CD4-positive, alpha-beta T cell (primary cell): ENCODE data around the gene RRP8. TPM values are rescaled to one million over a fixed set of nuclear protein-coding genes. Genes with fewer than 3 reads are reported as not detected.

Experiments used
- ATAC-seq: fragments of 200-7000 bp; cut with Tn5 transposase; one replicate; pipeline ENCODE4 v1.10.0; 2022; ENCODE audit warnings: mild to moderate bottlenecking; ENCODE audit not compliant: poor library complexity
- CTCF ChIA-PET: fragments of 350-600 bp; sonication (Branson Sonifier 250); formaldehyde crosslinking; loops from one replicate; lab custom pipeline; 2021; ENCODE audit warnings: antibody characterized with exemption, inconsistent platforms; lab: Charles Lee
- POLR2A ChIA-PET: fragments of 350-600 bp; sonication (Branson Sonifier 250); formaldehyde crosslinking; loops from one replicate; lab custom pipeline; 2021; ENCODE audit warnings: antibody characterized with exemption, inconsistent platforms; lab: Charles Lee
- DNase-seq, 14 experiments: peaks; one replicate each; pipeline ENCODE4 v3.0.0-alpha.2; 2013 to 2020; ENCODE audit warnings: mixed read lengths in 2 of 14
- H3K27ac ChIP-seq, 2 donors: one replicate each; pipeline versions ENCODE4 v1.5.1 to v1.7.0; 2013; ENCODE audit warnings: low read length in 2 of 2, low read depth in 1 of 2, mild to moderate bottlenecking in 1 of 2
- H3K27me3 ChIP-seq, 2 experiments: 1 replicate in 1 of 2; 2 replicates in 1 of 2; pipeline versions ENCODE4 v1.6.1 to v1.7.0; 2013; ENCODE audit warnings: low read length in 2 of 2, control low read depth in 1 of 2, mild to moderate bottlenecking in 1 of 2, moderate library complexity in 1 of 2; ENCODE audit not compliant: insufficient read depth in 2 of 2, control insufficient read depth in 1 of 2
- H3K36me3 ChIP-seq: one replicate; pipeline ENCODE4 v1.6.1; 2013; ENCODE audit warnings: low read length, control low read depth; ENCODE audit not compliant: insufficient read depth
- H3K4me1 ChIP-seq: one replicate; pipeline ENCODE4 v1.6.1; 2013; ENCODE audit warnings: low read length, control low read depth; ENCODE audit not compliant: insufficient read depth
- H3K4me3 ChIP-seq: one replicate; pipeline ENCODE4 v1.5.1; 2013; ENCODE audit warnings: mild to moderate bottlenecking, low read length, moderate library complexity
- H3K9me3 ChIP-seq, 2 experiments: 1 replicate in 1 of 2; 2 replicates in 1 of 2; pipeline versions ENCODE4 v1.6.1 to v1.7.0; 2013; ENCODE audit warnings: low read length in 2 of 2, mild to moderate bottlenecking in 2 of 2, control low read depth in 1 of 2, moderate library complexity in 1 of 2; ENCODE audit not compliant: control insufficient read depth in 1 of 2, insufficient read depth in 1 of 2
- H3K27ac Mint-ChIP-seq: one replicate; pipeline ENCODE4 v1.8.0; 2020; ENCODE audit warnings: mixed read lengths
- H3K27me3 Mint-ChIP-seq: one replicate; pipeline ENCODE4 v1.8.0; 2021; ENCODE audit warnings: mixed read lengths
- H3K36me3 Mint-ChIP-seq: one replicate; pipeline ENCODE4 v1.8.0; 2021; ENCODE audit warnings: low read depth, mixed read lengths
- H3K4me1 Mint-ChIP-seq: one replicate; pipeline ENCODE4 v1.8.0; 2021; ENCODE audit warnings: low read depth, mixed read lengths
- H3K4me3 Mint-ChIP-seq: one replicate; pipeline ENCODE4 v1.8.0; 2020; ENCODE audit warnings: mild to moderate bottlenecking, mixed read lengths
- H3K9me3 Mint-ChIP-seq: one replicate; pipeline ENCODE4 v1.8.0; 2020; ENCODE audit warnings: mixed read lengths
- intact Hi-C, 2 experiments: fragments of 100-400 bp; cut with DNase I in 1 of 2; cut with micrococcal nuclease in 1 of 2; formaldehyde crosslinking; loops; one replicate each; pipeline versions ENCODE4 v1.15.1 to v1.9.0; 2023 to 2025; cut with DNase I, micrococcal nuclease
- total RNA-seq, 174 experiments: library from RNA in 2 of 174; stranded (reverse) in 2 of 174; gene quantifications; one replicate each; pipeline ENCODE4 v1.2.3 and lab custom pipeline; 2021 to 2026
- TF ChIP-seq, protein P1 (sequence below): fragments of 200-600 bp; IDR thresholded peaks from one replicate; pipeline ENCODE4 v1.8.0; 2022; ENCODE audit warnings: antibody characterized with exemption, mild to moderate bottlenecking

RRP8 gene
- total RNA-seq, 2 experiments from 2014 or later = 25.7 to 27.3 TPM

DNA sequence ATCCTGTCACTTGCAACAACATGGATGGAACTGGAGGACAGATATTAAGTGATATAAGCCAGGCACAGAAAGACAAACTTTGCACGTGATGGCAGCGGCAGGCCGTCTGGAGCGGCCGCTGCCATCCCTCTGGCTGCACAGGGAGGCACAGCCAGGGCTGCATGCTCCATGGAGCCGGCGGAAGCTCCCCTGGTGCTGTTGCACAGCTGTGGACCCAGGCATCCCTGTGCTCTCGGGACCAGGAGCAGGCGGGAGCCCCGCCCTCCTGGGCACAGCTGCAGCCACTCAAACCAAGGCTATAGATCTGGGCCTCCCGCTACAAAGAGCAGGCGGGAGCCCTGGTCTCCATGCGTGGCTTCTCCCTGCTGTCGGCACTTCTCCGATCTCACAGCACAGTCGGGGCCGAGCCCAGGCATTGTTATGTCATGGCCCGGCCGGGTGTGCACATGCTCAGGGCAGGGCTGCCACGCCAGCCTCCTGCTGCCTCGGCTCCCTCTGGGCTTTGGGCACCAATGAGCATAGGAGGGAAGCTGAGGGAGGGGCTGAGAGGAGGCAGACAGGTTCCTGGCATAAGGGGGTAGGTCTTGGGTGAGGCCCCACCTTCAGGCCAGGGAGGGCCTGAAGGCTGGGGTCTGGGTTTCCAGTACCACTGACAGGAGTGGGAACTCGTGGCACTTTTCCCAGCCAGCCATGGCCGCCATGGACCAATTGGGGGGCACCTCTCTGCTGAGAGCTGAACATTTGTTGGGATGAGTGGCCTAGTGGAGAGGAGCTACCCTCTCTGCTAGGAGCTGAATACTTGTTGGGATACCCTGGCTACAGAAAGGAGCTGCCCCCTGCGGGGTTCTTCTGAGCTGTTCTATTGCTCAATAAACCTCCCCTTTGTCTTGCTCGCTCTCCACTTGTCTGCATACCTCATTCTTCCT is 16.7 kb downstream of the RRP8 start:
- Mint-ChIP-seq H3K4me3 (no peak overlapping the region), H3K27ac (no peak overlapping the region), H3K36me3 (peaks cover 68% of the 10 kb centered on the region), H3K27me3 (no peaks in the 10 kb centered on the region), H3K4me1 (no peaks in the 10 kb centered on the region), H3K9me3 (peaks cover 17% of the 10 kb centered on the region)
- Histone ChIP-seq H3K9me3 (peaks cover 0 to 16% of the 10 kb centered on the region in 2 experiments), H3K4me1 (no peaks in the 10 kb centered on the region), H3K4me3 (no peak overlapping the region), H3K27ac (no peak overlapping the region), H3K36me3 (peaks cover 11% of the 10 kb centered on the region), H3K27me3 (no peaks in the 10 kb centered on the region)
- ChIA-PET POLR2A (no interaction called here), CTCF (no interaction called here)
- ATAC-seq = no peak
- TF ChIP-seq, protein P1, sequence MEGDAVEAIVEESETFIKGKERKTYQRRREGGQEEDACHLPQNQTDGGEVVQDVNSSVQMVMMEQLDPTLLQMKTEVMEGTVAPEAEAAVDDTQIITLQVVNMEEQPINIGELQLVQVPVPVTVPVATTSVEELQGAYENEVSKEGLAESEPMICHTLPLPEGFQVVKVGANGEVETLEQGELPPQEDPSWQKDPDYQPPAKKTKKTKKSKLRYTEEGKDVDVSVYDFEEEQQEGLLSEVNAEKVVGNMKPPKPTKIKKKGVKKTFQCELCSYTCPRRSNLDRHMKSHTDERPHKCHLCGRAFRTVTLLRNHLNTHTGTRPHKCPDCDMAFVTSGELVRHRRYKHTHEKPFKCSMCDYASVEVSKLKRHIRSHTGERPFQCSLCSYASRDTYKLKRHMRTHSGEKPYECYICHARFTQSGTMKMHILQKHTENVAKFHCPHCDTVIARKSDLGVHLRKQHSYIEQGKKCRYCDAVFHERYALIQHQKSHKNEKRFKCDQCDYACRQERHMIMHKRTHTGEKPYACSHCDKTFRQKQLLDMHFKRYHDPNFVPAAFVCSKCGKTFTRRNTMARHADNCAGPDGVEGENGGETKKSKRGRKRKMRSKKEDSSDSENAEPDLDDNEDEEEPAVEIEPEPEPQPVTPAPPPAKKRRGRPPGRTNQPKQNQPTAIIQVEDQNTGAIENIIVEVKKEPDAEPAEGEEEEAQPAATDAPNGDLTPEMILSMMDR = no peak
- intact Hi-C loops = no loop called here
- DNase-seq = no peak

DNA sequence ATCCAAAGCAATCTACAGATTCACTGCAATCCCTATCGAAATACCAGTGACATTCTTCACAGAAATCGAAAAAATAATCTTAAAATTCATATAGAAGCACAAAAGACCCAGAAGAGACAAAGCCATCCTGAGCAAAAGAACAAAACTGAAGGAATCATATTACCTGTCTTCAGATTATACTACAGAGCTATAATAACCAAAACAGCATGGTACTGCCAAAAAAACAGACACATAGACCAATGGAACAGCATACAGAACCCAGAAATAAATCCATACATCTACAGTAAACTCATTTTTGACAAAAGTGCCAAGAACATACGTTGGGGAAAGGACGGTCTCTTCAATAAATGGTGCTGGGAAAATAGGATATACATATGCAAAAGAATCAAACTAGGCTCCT is 18.9 kb downstream of the RRP8 start:
- Mint-ChIP-seq H3K4me3 (no peak overlapping the region), H3K36me3 (peaks cover 66% of the 10 kb centered on the region), H3K4me1 (no peaks in the 10 kb centered on the region), H3K27ac (no peak overlapping the region), H3K27me3 (no peaks in the 10 kb centered on the region), H3K9me3 (peaks cover 17% of the 10 kb centered on the region)
- Histone ChIP-seq H3K4me3 (no peak overlapping the region), H3K9me3 (peaks cover 0 to 16% of the 10 kb centered on the region in 2 experiments), H3K27me3 (no peaks in the 10 kb centered on the region), H3K27ac (no peak overlapping the region), H3K4me1 (no peaks in the 10 kb centered on the region), H3K36me3 (peaks cover 15% of the 10 kb centered on the region)
- POLR2A ChIA-PET = interaction anchor here (0.6 kb wide), 1 partner anchor 1976 kb away, joined by 3 read pairs; the partner anchor contains the start of gene TRIM68
- intact Hi-C loops = no loop called here
- CTCF ChIA-PET = no interaction called here
- TF ChIP-seq, protein P1 = no peak
- ATAC-seq (no peak), DNase-seq (no peak)

DNA sequence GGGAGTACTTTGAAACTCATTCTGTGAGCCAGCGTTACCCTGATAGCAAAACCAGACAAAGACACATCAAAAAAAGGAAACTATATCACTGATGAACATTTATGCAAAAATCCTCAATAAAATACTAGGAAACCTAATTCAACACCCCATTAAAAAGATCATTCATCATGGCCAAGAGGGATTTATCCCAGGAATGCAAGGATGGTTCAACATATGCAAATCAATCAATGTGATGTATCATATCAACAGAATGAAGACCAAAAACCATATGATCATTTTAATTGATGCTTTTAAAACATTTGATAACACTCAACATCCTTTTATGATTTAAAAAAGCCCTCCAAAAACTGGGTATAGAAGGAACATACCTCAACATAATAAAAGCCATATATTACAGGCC is 19.8 kb downstream of the RRP8 start:
- ChIA-PET POLR2A (no interaction called here), CTCF (no interaction called here)
- H3K4me1 Mint-ChIP-seq = no peaks in the 10 kb centered on the region

More for the DNA sequence above, 19.8 kb downstream of the RRP8 start:
- Histone ChIP-seq H3K36me3 (peaks cover 15% of the 10 kb centered on the region), H3K27ac (no peak overlapping the region), H3K4me1 (no peaks in the 10 kb centered on the region), H3K9me3 (peaks cover 0 to 16% of the 10 kb centered on the region in 2 experiments), H3K27me3 (no peaks in the 10 kb centered on the region), H3K4me3 (no peak overlapping the region)
- Mint-ChIP-seq H3K9me3 (peaks cover 17% of the 10 kb centered on the region), H3K4me3 (no peak overlapping the region), H3K27ac (no peak overlapping the region), H3K36me3 (peaks cover 63% of the 10 kb centered on the region), H3K27me3 (no peaks in the 10 kb centered on the region)
- intact Hi-C loops = no loop called here
- no peak for DNase-seq
- TF ChIP-seq, protein P1 = no peak
- ATAC-seq = no peak
